ENCODE results near the gene POLE.

Gene POLE

GRCh38 chr12:132724506-132725241 lies 37.5 kb upstream of the POLE start:
- FAIRE-seq, result no peak
- DNase-seq (ENCODE audit: insufficient read length), result no peak
- TF ChIP-seq TAF1 (IDR thresholded peaks at IDR 0.05; ENCODE audit: borderline replicate concordance, low read depth, low read length) (no peak), POLR2A (IDR thresholded peaks at IDR 0.05; ENCODE audit: low read depth, low read length) (no peak), POLR2AphosphoS5 (IDR thresholded peaks at IDR 0.05; ENCODE audit: low read depth, low read length) (no peak)

DNA sequence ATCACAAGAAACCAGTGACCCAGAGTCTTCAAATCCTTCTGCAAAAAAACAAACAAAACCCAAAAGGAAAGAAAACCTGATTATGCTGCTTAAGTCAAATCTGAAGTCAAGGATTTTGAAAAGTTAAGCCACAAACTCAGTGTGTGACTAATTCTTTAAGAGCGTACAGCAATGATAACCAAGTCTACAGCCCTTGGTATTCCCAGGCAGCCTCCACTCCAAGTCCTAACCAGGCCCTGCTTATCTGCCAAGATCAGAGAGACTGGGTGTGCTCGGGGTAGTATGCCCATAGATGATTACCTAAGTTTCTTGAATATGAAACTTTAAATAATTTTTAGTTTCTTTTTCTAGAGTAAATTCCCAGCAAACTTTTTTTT lies 36.6 kb upstream of the POLE start:
- no peak for FAIRE-seq
- TF ChIP-seq POLR2A (IDR thresholded peaks at IDR 0.05; ENCODE audit: low read depth, low read length), result no peak
- TF ChIP-seq POLR2AphosphoS5 (IDR thresholded peaks at IDR 0.05; ENCODE audit: low read depth, low read length), result no peak
- no peak for TF ChIP-seq TAF1 (IDR thresholded peaks at IDR 0.05; ENCODE audit: borderline replicate concordance, low read depth, low read length)
- no peak for DNase-seq (ENCODE audit: insufficient read length)

DNA sequence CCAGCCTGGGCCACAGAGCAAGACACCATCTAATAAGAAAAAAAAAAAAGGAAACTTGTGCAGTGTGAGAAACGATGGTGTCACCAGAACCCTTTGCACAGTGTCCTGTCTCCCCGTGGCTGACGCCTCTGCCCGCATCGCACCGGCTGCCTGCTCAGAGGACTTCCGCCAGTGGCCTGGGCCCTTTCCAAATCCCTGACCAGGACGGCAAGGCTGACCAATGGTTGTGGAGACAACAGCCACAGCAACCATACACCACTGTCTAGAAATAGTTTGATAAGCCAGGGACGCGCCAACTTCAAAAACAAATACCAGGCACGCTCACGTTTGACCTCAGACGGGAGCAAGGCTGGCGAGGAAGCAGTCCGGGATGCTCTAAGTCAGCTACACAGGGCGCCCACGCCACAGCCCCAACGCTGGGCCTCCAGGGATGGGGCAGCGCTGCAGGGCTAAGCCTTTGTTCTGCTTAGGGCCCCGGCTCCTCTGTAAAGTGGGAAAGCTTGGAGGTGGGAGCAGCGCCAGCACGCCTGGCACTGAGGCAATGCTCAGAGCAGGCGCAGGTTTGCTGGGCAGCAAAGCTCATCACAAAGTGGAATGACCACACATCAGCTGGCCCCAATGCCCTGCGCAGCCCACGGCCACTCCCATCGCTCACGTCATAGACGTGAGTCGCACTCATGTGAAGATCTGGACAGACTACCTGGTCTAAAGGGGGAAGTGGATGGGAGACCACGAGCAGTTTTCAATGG lies 36.0 kb upstream of the POLE start:
- DNase-seq (ENCODE audit: insufficient read length), result no peak
- no peak for FAIRE-seq
- TF ChIP-seq TAF1 (IDR thresholded peaks at IDR 0.05; ENCODE audit: borderline replicate concordance, low read depth, low read length) (no peak), POLR2AphosphoS5 (IDR thresholded peaks at IDR 0.05; ENCODE audit: low read depth, low read length) (peak; percentile 64), POLR2A (IDR thresholded peaks at IDR 0.05; ENCODE audit: low read depth, low read length) (no peak)

- FAIRE-seq (no peak), DNase-seq (ENCODE audit: insufficient read length) (no peak)
- no peak for TF ChIP-seq POLR2A (IDR thresholded peaks at IDR 0.05; ENCODE audit: low read depth, low read length)
- no peak for TF ChIP-seq TAF1 (IDR thresholded peaks at IDR 0.05; ENCODE audit: borderline replicate concordance, low read depth, low read length)
- TF ChIP-seq POLR2AphosphoS5 (IDR thresholded peaks at IDR 0.05; ENCODE audit: low read depth, low read length), result no peak
Observed at GRCh38 chr12:132720606-132721345, 33.6 kb upstream of the POLE start.

GRCh38 chr12:132719954-132720324 lies 32.8 kb upstream of the POLE start:
- DNase-seq (ENCODE audit: insufficient read length) (no peak), FAIRE-seq (no peak)
- TF ChIP-seq POLR2A (IDR thresholded peaks at IDR 0.05; ENCODE audit: low read depth, low read length), result no peak
- no peak for TF ChIP-seq POLR2AphosphoS5 (IDR thresholded peaks at IDR 0.05; ENCODE audit: low read depth, low read length)
- no peak for TF ChIP-seq TAF1 (IDR thresholded peaks at IDR 0.05; ENCODE audit: borderline replicate concordance, low read depth, low read length)

- DNase-seq (ENCODE audit: insufficient read length), result no peak
- TF ChIP-seq POLR2AphosphoS5 (IDR thresholded peaks at IDR 0.05; ENCODE audit: low read depth, low read length) (no peak; the same call in 1 of the 2 replicates), TAF1 (IDR thresholded peaks at IDR 0.05; ENCODE audit: borderline replicate concordance, low read depth, low read length) (no peak), POLR2A (IDR thresholded peaks at IDR 0.05; ENCODE audit: low read depth, low read length) (no peak)
- no peak for FAIRE-seq
Observed at GRCh38 chr12:132719141-132719953, 32.2 kb upstream of the POLE start.

GRCh38 chr12:132718644-132719043 lies 31.5 kb upstream of the POLE start:
- FAIRE-seq (no peak), DNase-seq (ENCODE audit: insufficient read length) (no peak)
- no peak for TF ChIP-seq POLR2AphosphoS5 (IDR thresholded peaks at IDR 0.05; ENCODE audit: low read depth, low read length)
- TF ChIP-seq TAF1 (IDR thresholded peaks at IDR 0.05; ENCODE audit: borderline replicate concordance, low read depth, low read length), result no peak
- no peak for TF ChIP-seq POLR2A (IDR thresholded peaks at IDR 0.05; ENCODE audit: low read depth, low read length)

- DNase-seq (ENCODE audit: insufficient read length) (no peak), FAIRE-seq (no peak)
- TF ChIP-seq POLR2A (IDR thresholded peaks at IDR 0.05; ENCODE audit: low read depth, low read length), result no peak
- TF ChIP-seq POLR2AphosphoS5 (IDR thresholded peaks at IDR 0.05; ENCODE audit: low read depth, low read length), result no peak
- no peak for TF ChIP-seq TAF1 (IDR thresholded peaks at IDR 0.05; ENCODE audit: borderline replicate concordance, low read depth, low read length)
Observed at GRCh38 chr12:132717531-132718387, 30.6 kb upstream of the POLE start.

DNA sequence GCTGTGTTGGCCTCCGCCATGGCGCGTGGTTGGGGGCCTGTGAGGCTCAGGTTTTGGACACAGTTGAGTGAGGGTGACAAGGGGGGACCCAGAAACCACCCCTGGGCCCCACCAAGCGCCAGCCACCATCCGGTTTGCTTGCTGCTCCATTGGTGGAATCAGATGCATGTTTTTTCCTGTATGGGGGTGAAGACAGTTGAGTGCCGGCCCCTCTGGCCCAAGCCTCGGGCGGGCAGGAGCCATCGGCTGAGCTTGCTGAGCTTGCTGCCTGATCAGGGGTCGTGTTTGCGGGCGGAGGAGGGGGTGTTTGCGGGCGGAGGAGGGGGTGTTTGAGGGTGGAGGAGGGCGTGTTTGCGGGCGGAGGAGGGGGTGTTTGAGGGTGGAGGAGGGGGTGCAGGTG lies 29.9 kb upstream of the POLE start:
- DNase-seq (ENCODE audit: insufficient read length) (no peak), FAIRE-seq (no peak)
- TF ChIP-seq POLR2A (IDR thresholded peaks at IDR 0.05; ENCODE audit: low read depth, low read length) (no peak), POLR2AphosphoS5 (IDR thresholded peaks at IDR 0.05; ENCODE audit: low read depth, low read length) (no peak), TAF1 (IDR thresholded peaks at IDR 0.05; ENCODE audit: borderline replicate concordance, low read depth, low read length) (no peak)

GRCh38 chr12:132716356-132716755 lies 29.2 kb upstream of the POLE start:
- TF ChIP-seq TAF1 (IDR thresholded peaks at IDR 0.05; ENCODE audit: borderline replicate concordance, low read depth, low read length), result no peak
- no peak for TF ChIP-seq POLR2AphosphoS5 (IDR thresholded peaks at IDR 0.05; ENCODE audit: low read depth, low read length)
- no peak for TF ChIP-seq POLR2A (IDR thresholded peaks at IDR 0.05; ENCODE audit: low read depth, low read length)
- DNase-seq (ENCODE audit: insufficient read length) (no peak), FAIRE-seq (no peak)
